IPS-20b (cell line): ENCODE measurements around the gene PRLR.

Source experiments
- H3K27ac ChIP-seq: one replicate; pipeline ENCODE4 v1.5.1; 2013; ENCODE audit warnings: low read length
- H3K27me3 ChIP-seq: 2 replicates; pipeline ENCODE4 v1.6.1; 2013; ENCODE audit warnings: mild to moderate bottlenecking, low read length, inconsistent platforms; ENCODE audit not compliant: insufficient read depth
- H3K36me3 ChIP-seq: 2 replicates; pipeline ENCODE4 v1.6.1; 2013; ENCODE audit warnings: low read depth, mild to moderate bottlenecking, inconsistent platforms, low read length, moderate library complexity; ENCODE audit not compliant: insufficient read depth
- H3K4me1 ChIP-seq: 2 replicates; pipeline ENCODE4 v1.6.1; 2013; ENCODE audit warnings: mild to moderate bottlenecking, control low read depth, inconsistent platforms, low read length, moderate library complexity; ENCODE audit not compliant: insufficient read depth
- H3K4me3 ChIP-seq: 2 replicates; pipeline ENCODE4 v1.5.1; 2013; ENCODE audit warnings: mild to moderate bottlenecking, low read length, inconsistent platforms
- H3K9ac ChIP-seq: 2 replicates; pipeline ENCODE4 v1.6.1; 2013; ENCODE audit warnings: low read depth, mild to moderate bottlenecking, inconsistent platforms, low read length, moderate library complexity
- H3K9me3 ChIP-seq: 2 replicates; pipeline ENCODE4 v1.6.1; 2013; ENCODE audit warnings: mild to moderate bottlenecking, low read depth, low read length, inconsistent platforms; ENCODE audit not compliant: insufficient read depth

The PRLR gene

DNA sequence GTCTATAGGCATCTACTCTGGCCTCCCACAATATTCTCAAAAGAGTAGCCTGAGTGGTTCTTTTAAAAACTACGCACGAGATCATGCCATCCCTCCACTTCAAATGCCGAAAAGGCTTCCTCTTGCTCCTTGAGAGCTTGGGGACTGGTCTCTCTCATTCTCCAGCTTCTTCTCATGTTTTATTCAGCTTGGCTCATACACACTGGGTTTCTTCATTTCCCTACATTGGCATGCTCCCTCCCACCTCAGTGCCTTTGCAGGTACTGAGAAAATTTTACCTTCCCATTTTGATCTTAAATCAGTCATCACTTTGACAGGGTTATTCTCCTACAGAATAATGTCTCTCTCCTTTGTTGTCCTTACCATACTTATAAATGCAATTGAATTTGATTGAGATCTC is 20.4 kb downstream of the PRLR start:
- Histone ChIP-seq H3K4me1 (no peaks in the 10 kb centered on the region), H3K9me3 (no peaks in the 10 kb centered on the region), H3K36me3 (no peaks in the 10 kb centered on the region), H3K27ac (no peak overlapping the region), H3K4me3 (no peak overlapping the region), H3K9ac (no peak overlapping the region), H3K27me3 (no peaks in the 10 kb centered on the region)

DNA sequence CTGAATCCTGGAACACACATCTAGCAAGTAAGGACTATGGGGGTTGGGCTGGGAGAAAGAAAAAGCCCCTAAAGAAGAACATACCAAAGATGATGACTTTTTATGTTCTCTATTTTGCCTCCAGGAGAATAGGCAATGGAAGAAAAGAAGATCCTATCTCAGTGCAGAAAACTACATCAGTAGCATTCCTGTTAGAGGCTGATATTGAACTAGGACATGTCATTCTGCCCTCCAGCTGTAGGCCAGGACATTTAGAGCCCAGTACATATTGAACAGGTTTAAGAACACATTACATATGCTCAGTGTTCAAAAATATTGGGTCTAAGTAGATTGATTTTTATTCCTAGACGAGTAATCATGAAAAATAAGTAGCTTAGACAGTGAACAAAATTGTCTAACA is 24.7 kb downstream of the PRLR start:
- Histone ChIP-seq H3K36me3 (no peaks in the 10 kb centered on the region), H3K4me3 (no peak overlapping the region), H3K9ac (no peak overlapping the region), H3K4me1 (no peaks in the 10 kb centered on the region), H3K27ac (no peak overlapping the region), H3K27me3 (no peaks in the 10 kb centered on the region), H3K9me3 (no peaks in the 10 kb centered on the region)

DNA sequence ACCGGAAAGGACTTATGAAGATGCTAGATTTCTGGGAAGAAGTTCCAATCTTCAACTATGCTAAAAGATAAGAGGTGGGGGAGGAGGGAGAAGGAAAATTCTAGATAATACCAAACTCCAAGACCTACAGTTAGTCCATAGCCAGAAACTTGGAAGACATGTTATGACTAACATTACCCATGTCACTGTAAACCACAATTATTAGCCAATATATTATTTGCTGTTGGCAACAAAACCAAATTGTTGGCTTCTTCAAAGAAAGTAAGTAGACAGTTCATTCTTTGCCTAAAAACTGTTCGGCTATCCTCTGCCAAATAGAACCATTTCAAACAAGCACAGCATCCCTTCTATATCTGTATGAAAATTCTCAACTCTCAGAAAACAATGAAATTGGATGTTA is 25.1 kb downstream of the PRLR start:
- no peaks in the 10 kb centered on the region for H3K9me3 ChIP-seq
- no peak overlapping the region for H3K9ac ChIP-seq
- no peaks in the 10 kb centered on the region for H3K4me1 ChIP-seq
- no peak overlapping the region for H3K27ac ChIP-seq
- no peaks in the 10 kb centered on the region for H3K36me3 ChIP-seq
- H3K27me3 ChIP-seq: no peaks in the 10 kb centered on the region
- H3K4me3 ChIP-seq: no peak overlapping the region

DNA sequence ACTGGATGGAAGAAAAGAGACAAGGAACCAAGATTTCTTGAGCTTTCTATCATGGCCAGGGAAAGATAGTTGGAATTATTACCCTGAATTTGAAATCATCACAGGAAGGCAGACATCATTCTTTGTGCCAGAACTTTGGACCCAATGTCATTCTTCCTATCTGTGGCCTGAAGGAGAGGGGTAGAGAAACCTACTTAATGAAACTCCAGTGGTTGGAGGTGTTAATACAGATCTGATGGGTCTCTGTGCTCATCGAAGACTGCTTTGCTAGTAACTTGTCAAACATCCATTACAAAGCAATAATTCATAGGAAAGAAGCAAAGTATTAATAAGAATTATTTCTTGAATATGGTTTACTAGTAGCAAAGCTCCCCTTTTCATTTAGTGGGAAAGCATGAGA is 26.9 kb downstream of the PRLR start:
- Histone ChIP-seq H3K4me1 (peaks cover 8% of the 10 kb centered on the region; the same call in 1 of the 2 replicates), H3K36me3 (no peaks in the 10 kb centered on the region)

DNA sequence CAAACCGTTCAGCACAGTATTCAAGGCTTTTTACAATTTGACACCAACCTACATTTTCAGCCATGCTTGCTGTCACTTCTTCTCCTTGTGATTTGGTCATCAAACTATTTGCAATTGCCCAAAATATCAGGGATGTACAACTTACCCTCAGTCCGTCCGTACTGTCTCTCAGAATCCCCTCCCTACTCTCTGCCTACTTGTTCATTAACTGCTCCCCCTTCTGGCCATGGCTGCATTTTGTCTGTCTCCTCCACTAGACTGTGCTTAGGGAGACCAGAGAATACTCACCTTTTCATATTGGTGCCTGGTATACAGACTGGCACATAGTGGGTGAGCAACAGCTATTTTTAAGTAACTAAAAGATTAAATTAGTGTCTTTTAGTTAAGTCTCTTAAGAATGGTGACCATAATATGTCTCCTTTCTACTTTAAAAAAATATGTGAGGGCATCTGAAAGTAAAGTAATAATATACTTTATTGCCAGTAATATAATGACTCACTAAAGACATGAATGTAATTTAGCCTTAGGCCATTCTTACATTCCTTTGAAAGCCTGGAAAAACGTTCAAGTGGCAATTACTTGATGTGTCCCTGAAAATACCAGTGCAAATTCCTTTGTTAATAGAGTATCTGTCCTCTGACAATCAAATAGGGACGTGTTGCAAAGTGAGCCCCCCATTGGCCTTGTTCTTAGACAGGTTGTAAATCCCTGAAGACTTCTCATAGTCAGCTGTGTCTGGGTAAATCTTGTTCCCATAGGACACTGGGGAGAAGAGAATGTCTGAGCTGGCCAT is 27.8 kb downstream of the PRLR start:
- Histone ChIP-seq H3K9ac (no peak overlapping the region), H3K27ac (no peak overlapping the region), H3K4me1 (peaks cover 9% of the 10 kb centered on the region; the same call in 1 of the 2 replicates), H3K9me3 (no peaks in the 10 kb centered on the region), H3K27me3 (no peaks in the 10 kb centered on the region), H3K36me3 (no peaks in the 10 kb centered on the region), H3K4me3 (no peak overlapping the region)

More for the DNA sequence above, 26.9 kb downstream of the PRLR start:
- Histone ChIP-seq H3K27me3 (no peaks in the 10 kb centered on the region), H3K27ac (no peak overlapping the region), H3K4me3 (no peak overlapping the region), H3K9ac (no peak overlapping the region), H3K9me3 (no peaks in the 10 kb centered on the region)

DNA sequence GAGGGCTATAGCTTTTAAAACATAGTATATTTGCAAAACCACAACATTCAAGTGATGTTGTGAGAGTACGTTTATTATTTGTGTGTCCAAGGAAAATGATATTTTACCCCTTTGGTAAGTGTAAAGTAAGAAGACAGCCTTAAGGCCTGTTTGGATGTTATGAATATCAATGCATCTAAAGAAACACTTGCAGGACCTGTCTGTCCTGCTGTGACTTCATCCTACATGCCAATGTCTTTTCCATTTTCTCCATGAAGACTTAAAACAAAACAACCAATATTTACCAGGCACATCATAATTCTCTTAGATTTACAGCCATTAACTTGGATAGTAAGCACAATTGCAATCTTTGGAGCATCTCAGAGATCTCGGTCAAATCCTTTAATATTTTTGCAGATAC is 29.0 kb downstream of the PRLR start:
- H3K9ac ChIP-seq: no peak overlapping the region
- peaks cover 9% of the 10 kb centered on the region; the same call in 1 of the 2 replicates for H3K4me1 ChIP-seq

DNA sequence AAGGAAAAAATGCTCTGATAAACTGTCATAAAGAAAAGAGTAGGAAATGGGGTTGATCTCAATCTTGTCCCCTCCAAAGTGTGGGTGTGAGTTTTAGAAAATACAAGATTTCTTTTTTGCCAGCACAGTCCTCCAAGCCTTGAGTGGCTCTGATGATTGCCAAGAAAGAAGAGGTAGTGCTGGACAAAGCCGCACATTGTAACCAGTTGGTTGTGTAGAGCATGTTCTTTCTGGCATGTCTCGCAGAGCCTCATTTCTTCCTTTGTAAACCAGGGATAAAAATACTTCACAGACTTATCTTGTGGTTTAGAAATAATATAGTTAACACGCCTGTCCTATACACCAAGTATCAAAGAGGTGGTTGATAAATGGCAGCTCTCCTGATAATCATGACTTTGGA is 30.4 kb downstream of the PRLR start:
- Histone ChIP-seq H3K36me3 (no peaks in the 10 kb centered on the region), H3K9me3 (no peaks in the 10 kb centered on the region), H3K27me3 (no peaks in the 10 kb centered on the region), H3K27ac (no peak overlapping the region), H3K4me3 (no peak overlapping the region), H3K4me1 (peaks cover 9% of the 10 kb centered on the region; the same call in 1 of the 2 replicates), H3K9ac (no peak overlapping the region)

More for the DNA sequence above, 29.0 kb downstream of the PRLR start:
- no peak overlapping the region for H3K27ac ChIP-seq
- H3K36me3 ChIP-seq: no peaks in the 10 kb centered on the region
- no peaks in the 10 kb centered on the region for H3K9me3 ChIP-seq
- no peak overlapping the region for H3K4me3 ChIP-seq
- H3K27me3 ChIP-seq: no peaks in the 10 kb centered on the region

DNA sequence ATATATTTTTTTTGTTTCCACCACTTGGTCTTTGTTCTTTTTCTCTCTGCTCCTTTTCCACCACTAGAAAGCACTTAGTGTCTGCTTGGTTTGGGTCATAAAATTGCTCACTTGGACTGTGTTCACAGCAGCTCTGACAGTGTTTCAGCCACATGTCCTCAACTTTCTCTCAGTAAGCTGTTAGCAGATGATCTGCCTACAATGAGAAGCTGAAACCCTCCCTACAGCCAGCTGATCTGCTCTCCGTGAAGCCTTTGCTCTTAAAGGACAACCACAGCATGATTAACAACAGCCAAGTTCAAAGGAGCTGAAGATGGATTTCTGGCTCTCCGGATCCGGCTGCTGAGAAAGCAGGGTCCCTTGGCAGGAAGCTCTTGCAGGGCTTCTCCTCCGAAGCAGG is 31.6 kb downstream of the PRLR start:
- Histone ChIP-seq H3K27me3 (no peaks in the 10 kb centered on the region), H3K9ac (no peak overlapping the region), H3K9me3 (no peaks in the 10 kb centered on the region), H3K4me3 (no peak overlapping the region), H3K36me3 (no peaks in the 10 kb centered on the region), H3K27ac (no peak overlapping the region), H3K4me1 (peaks cover 9% of the 10 kb centered on the region; the same call in 1 of the 2 replicates)

DNA sequence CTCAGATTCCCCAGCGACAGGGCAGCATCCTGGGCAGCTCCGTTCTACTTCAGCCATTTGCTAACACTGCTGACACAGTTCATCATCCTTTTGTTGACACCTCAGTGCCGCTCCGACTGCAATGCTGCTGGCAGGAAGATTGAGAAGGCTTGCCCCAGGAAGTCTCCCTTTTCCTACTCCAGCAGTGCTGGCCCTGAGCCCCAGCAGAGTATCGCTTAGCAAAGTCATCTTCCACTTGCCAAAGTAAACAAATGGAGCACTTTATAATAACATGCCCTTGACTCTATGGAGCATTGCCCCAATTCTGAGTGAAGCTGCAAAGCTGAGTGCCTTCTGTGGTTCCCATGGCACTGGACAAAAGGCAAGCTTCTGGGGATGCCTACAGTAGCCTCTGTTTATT is 32.2 kb downstream of the PRLR start:
- peaks cover 9% of the 10 kb centered on the region; the same call in 1 of the 2 replicates for H3K4me1 ChIP-seq
- H3K27me3 ChIP-seq: no peaks in the 10 kb centered on the region
- H3K27ac ChIP-seq: no peak overlapping the region
- H3K9me3 ChIP-seq: no peaks in the 10 kb centered on the region
- no peak overlapping the region for H3K4me3 ChIP-seq
- no peak overlapping the region for H3K9ac ChIP-seq
- no peaks in the 10 kb centered on the region for H3K36me3 ChIP-seq

DNA sequence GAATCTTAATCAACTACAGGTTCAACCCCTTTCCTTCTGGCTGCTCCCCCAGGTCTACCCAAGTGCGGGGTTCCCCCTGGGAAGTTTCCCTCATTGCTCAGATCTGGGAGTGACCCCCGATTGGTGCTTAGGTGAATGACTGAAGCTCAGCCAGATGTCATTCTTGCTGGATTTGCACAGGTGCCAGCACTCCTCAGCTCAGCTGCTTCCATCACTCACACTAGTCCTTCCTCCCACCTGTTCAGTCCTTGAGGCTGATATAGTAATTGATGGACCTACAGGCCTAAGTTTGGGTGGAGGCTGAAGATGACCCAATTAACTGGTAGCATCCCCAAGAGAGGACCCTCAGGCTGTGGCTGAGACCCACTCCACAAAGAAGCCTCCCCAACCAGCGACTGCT is 32.9 kb downstream of the PRLR start:
- Histone ChIP-seq H3K4me3 (no peak overlapping the region), H3K9me3 (no peaks in the 10 kb centered on the region), H3K4me1 (peaks cover 9% of the 10 kb centered on the region; the same call in 1 of the 2 replicates), H3K27me3 (no peaks in the 10 kb centered on the region), H3K27ac (no peak overlapping the region), H3K36me3 (no peaks in the 10 kb centered on the region), H3K9ac (no peak overlapping the region)

DNA sequence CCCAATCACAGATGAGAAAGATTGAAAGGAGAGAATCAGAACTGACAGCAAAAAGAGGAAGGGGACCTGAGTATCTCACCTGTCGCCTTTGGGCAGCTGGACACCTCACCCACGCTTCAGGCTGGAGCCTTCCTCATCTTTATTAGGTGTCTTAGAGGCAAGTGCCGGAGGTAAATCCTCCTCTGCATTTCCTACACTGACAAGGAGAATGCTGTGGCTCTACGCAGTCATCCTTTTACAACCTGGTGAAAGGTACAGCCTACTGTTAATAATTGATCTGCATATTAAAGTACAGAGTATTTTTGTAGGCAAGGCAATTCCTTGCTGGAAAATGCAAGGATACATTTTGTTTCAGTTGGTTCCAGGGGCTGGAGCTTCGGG is 34.8 kb downstream of the PRLR start:
- Histone ChIP-seq H3K9ac (no peak overlapping the region), H3K27me3 (no peaks in the 10 kb centered on the region), H3K27ac (no peak overlapping the region), H3K9me3 (no peaks in the 10 kb centered on the region), H3K4me1 (peaks cover 9% of the 10 kb centered on the region; the same call in 1 of the 2 replicates), H3K4me3 (no peak overlapping the region), H3K36me3 (no peaks in the 10 kb centered on the region)

DNA sequence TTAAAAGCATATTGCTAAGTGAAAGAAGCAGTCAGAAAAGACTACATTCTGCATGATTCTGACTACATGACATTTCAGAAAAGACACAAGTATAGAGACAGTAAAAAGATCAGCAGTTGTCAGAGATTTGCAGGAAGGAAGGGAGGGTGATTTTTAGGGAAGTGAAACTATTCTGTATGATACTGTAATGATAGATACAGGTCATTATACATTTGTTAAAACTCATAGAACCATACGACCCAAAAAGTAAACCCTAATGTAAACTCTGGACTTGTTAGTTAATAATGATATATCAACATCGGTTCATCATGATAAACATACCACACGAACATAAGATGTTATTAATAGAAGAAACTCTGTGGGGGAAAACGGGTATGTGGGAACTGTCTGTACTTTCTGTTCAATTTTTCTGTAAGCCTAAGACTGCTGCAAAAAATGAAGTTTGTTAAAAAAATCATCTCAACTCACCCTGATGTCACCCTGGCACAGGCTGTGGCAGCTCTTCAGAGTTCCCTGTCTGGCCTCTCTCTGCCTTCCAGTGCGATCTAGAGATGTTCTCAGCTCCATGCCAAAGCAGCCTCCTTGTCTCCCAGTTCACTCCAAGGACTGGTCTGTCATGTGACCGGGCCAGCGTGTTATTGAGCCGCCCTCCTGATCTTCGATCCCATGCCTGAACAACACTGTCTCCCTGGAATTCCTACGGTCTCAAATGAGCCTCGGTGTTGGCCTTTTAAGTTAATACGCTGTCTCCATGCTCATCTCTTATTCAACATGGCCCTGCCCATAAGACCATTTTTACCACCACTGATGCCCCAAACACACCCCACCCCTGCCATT is 35.4 kb downstream of the PRLR start:
- peaks cover 9% of the 10 kb centered on the region; the same call in 1 of the 2 replicates for H3K4me1 ChIP-seq
- H3K9me3 ChIP-seq: no peaks in the 10 kb centered on the region
- no peaks in the 10 kb centered on the region for H3K36me3 ChIP-seq
- no peak overlapping the region for H3K9ac ChIP-seq
- H3K27me3 ChIP-seq: no peaks in the 10 kb centered on the region
- no peak overlapping the region for H3K4me3 ChIP-seq
- no peak overlapping the region for H3K27ac ChIP-seq
